Upper lobe of left lung (tissue), 4 donors: Measurements from ENCODE around the gene PCBP3.

Experiments
- CTCF ChIP-seq, 6 experiments: fragments of 450-650 bp in 4 of 6; fragments of 200-600 bp in 2 of 6; sonication (generic) in 2 of 6; IDR thresholded peaks; one replicate each; pipeline ENCODE4 v1.5.1; 2016 to 2019; ENCODE audit warnings: antibody characterized with exemption in 6 of 6
- POLR2A ChIP-seq, 4 donors: fragments of 450-650 bp; IDR thresholded peaks; one replicate each; pipeline ENCODE4 v1.5.1; 2016 to 2017; ENCODE audit warnings: antibody characterized with exemption in 4 of 4, mild to moderate bottlenecking in 2 of 4

GRCh38 chr21:45980271-45980670, 336.7 kb downstream of the PCBP3 start:
- TF ChIP-seq CTCF (IDR thresholded peaks at IDR 0.05) = no peak
- no peak for TF ChIP-seq POLR2A (IDR thresholded peaks at IDR 0.05)
